Skeletal muscle tissue (tissue), 2 donors: ENCODE results near the gene ZNF512B. TPM values are rescaled to one million over a fixed set of nuclear protein-coding genes. Genes with fewer than 3 reads are reported as not detected.

Source experiments
- small RNA-seq: library from RNA; depleted of rRNA; stranded (forward); fragments of <200 nt; gene quantifications from one replicate; pipeline ENCODE3, GENCODE V24; 2014
- total RNA-seq: library from RNA; depleted of rRNA; stranded (reverse); fragments of >200 nt; gene quantifications from one replicate; pipeline ENCODE4 v1.2.3, GENCODE V29; 2014

ZNF512B gene
- total RNA-seq, 1 donor from 2014 or later: 8.9 TPM

Small RNAs within 50 kb of the gene (small RNA-seq; reads per million reads assigned to genes)
- gene MIR647: not detected
- not detected for gene MIR941-2
- not detected for gene MIR941-4
- gene MIR941-5: not detected
- gene RNU1-134P: 0.23 reads per million, percentile 10 among the genes with 10 or more reads in this experiment

Other genes with a start within 250 kb of the ZNF512B start
- gene LIME1, start 233.3 kb downstream of the ZNF512B start, total RNA-seq: 0.52 TPM
- gene SLC2A4RG, start 230.2 kb downstream of the ZNF512B start, total RNA-seq: 10.4 TPM
- 52.2 TPM for gene ZBTB46, start 138.7 kb downstream of the ZNF512B start, total RNA-seq
- not detected for gene ABHD16B, start 108.4 kb downstream of the ZNF512B start, total RNA-seq
- 29.2 TPM for gene TPD52L2, start 104.7 kb downstream of the ZNF512B start, total RNA-seq
- gene DNAJC5, start 74.8 kb downstream of the ZNF512B start, total RNA-seq: 30.3 TPM
- gene UCKL1, start 13.5 kb downstream of the ZNF512B start, total RNA-seq: 15.7 TPM
- 1.0 TPM for gene SAMD10, start 9.7 kb upstream of the ZNF512B start, total RNA-seq
- gene PRPF6, start 11.2 kb upstream of the ZNF512B start, total RNA-seq: 55.8 TPM
- gene C20orf204, start 66.3 kb upstream of the ZNF512B start, total RNA-seq: 0.52 TPM
- 3.7 TPM for gene SOX18, start 79.7 kb upstream of the ZNF512B start, total RNA-seq
- gene TCEA2, start 93.3 kb upstream of the ZNF512B start, total RNA-seq: 8.4 TPM
- gene RGS19, start 109.6 kb upstream of the ZNF512B start, total RNA-seq: 5.2 TPM
- gene OPRL1, start 110.2 kb upstream of the ZNF512B start, total RNA-seq: 0.52 TPM
- 1.0 TPM for gene LKAAEAR1, start 114.5 kb upstream of the ZNF512B start, total RNA-seq
- not detected for gene NPBWR2, start 137.6 kb upstream of the ZNF512B start, total RNA-seq
- gene MYT1, start 194.5 kb upstream of the ZNF512B start, total RNA-seq: not detected